OCI-LY7 (cell line): Measurements from ENCODE around the gene BNIP1. TPM values are rescaled to one million over a fixed set of nuclear protein-coding genes. Genes with fewer than 3 reads are reported as not detected.

Experiments used
- BruUV-seq: library from RNA; stranded (reverse); fragments of 400-500 nt; replicated peaks from 2 replicates; lab custom pipeline; 2021; lab: Mats Ljungman, UMichigan
- CTCF ChIA-PET: fragments of 300-600 bp; sonication (Branson Sonifier 250); formaldehyde crosslinking; loops from one replicate; lab custom pipeline; 2022; ENCODE audit warnings: antibody characterized with exemption; ENCODE audit not compliant: unreplicated experiment; lab: Charles Lee
- POLR2A ChIA-PET: fragments of 300-600 bp; sonication (Branson Sonifier 250); formaldehyde crosslinking; loops from one replicate; lab custom pipeline; 2022; ENCODE audit warnings: antibody characterized with exemption; lab: Charles Lee
- DNase-seq: peaks from one replicate; pipeline ENCODE4 v3.0.0-alpha.2; 2015; ENCODE audit warnings: low spot score
- H2AFZ ChIP-seq: fragments of 200-600 bp; sonication (generic), shearing (Covaris generic); 2 replicates; pipeline ENCODE4 v1.6.1; 2014; ENCODE audit warnings: mild to moderate bottlenecking, antibody characterized with exemption, low read length, moderate library complexity
- H3K27ac ChIP-seq: fragments of 200-600 bp; sonication (generic); 2 replicates; pipeline ENCODE4 v1.5.1; 2014; ENCODE audit warnings: mixed run types, low read depth, mild to moderate bottlenecking, moderate library complexity, low read length, inconsistent platforms; ENCODE audit not compliant: poor library complexity, severe bottlenecking
- H3K36me3 ChIP-seq: fragments of 200-600 bp; sonication (generic); 2 replicates; pipeline ENCODE4 v1.6.1; 2014; ENCODE audit warnings: mild to moderate bottlenecking, antibody characterized with exemption, low read length, moderate library complexity, mixed read lengths; ENCODE audit not compliant: insufficient read depth
- H3K4me1 ChIP-seq: fragments of 200-600 bp; sonication (generic); 2 replicates; pipeline ENCODE4 v1.5.1; 2014; ENCODE audit warnings: mild to moderate bottlenecking, low read length; ENCODE audit not compliant: insufficient read depth, poor library complexity, severe bottlenecking
- H3K4me2 ChIP-seq: fragments of 200-600 bp; sonication (generic); 2 replicates; pipeline ENCODE4 v1.6.1; 2014; ENCODE audit warnings: mild to moderate bottlenecking, low read length
- H3K4me3 ChIP-seq: fragments of 200-600 bp; sonication (generic); 2 replicates; pipeline ENCODE4 v1.5.1; 2014; ENCODE audit warnings: mild to moderate bottlenecking, low read depth, low read length; ENCODE audit not compliant: poor library complexity, severe bottlenecking
- H3K79me2 ChIP-seq: fragments of 200-600 bp; sonication (generic); 2 replicates; pipeline ENCODE4 v1.6.1; 2016; ENCODE audit warnings: low read depth, mild to moderate bottlenecking, low read length, moderate library complexity, mixed read lengths; ENCODE audit not compliant: insufficient read depth
- H3K9me2 ChIP-seq: fragments of 200-600 bp; sonication (generic); 2 replicates; pipeline ENCODE4 v1.6.1; 2016; ENCODE audit warnings: mild to moderate bottlenecking, low read length, mixed read lengths; ENCODE audit not compliant: insufficient read depth
- H3K9me3 ChIP-seq: fragments of 200-600 bp; sonication (generic); 2 replicates; pipeline ENCODE4 v1.6.1; 2014; ENCODE audit warnings: mild to moderate bottlenecking, mixed run types, low read length, mixed read lengths
- H4K20me1 ChIP-seq: fragments of 200-600 bp; sonication (generic); 2 replicates; pipeline ENCODE4 v1.6.1; 2014; ENCODE audit warnings: mild to moderate bottlenecking, antibody characterized with exemption, low read length, moderate library complexity, mixed read lengths; ENCODE audit not compliant: insufficient read depth
- EZH2phosphoT487 ChIP-seq: fragments of 200-600 bp; sonication (generic); IDR thresholded peaks from 2 replicates; pipeline ENCODE4 v1.6.1; 2018; ENCODE audit warnings: low read depth, borderline replicate concordance, mild to moderate bottlenecking, mixed run types, antibody characterized with exemption, low read length, moderate library complexity, mixed read lengths
- intact Hi-C: fragments of 100-400 bp; cut with micrococcal nuclease; formaldehyde crosslinking; loops from one replicate; pipeline ENCODE4 v1.10.0; 2022; ENCODE audit not compliant: unreplicated experiment
- total RNA-seq, 2 experiments: library from RNA; depleted of rRNA in 1 of 2; stranded (reverse); fragments of >200 nt in 1 of 2; shearing (Covaris generic) in 1 of 2; gene quantifications; 2 replicates each; pipeline ENCODE4 v1.2.3, GENCODE V29; 2014 to 2022
- TF ChIP-seq, protein P1 (sequence below): fragments of 200-600 bp; sonication (generic); conservative IDR thresholded peaks from 2 replicates; pipeline ENCODE4 v1.5.1; 2014; ENCODE audit warnings: mild to moderate bottlenecking, antibody characterized with exemption, low read length, moderate library complexity, mixed read lengths

The BNIP1 gene
- total RNA-seq, 2 experiments from 2014 or later: 16.8 to 23.1 TPM

GRCh38 chr5:173172166-173172565 is 27.8 kb downstream of the BNIP1 start:
- Histone ChIP-seq H3K4me2 (no peak overlapping the region), H3K9me3 (no peaks in the 10 kb centered on the region), H3K36me3 (no peaks in the 10 kb centered on the region), H3K9me2 (no peaks in the 10 kb centered on the region), H3K4me3 (no peak overlapping the region), H3K4me1 (no peaks in the 10 kb centered on the region), H3K79me2 (no peaks in the 10 kb centered on the region), H2AFZ (no peak overlapping the region), H3K27ac (no peak overlapping the region), H4K20me1 (no peaks in the 10 kb centered on the region)
- BruUV-seq: no TSS peak
- TF ChIP-seq EZH2phosphoT487: no peak
- TF ChIP-seq, protein P1, sequence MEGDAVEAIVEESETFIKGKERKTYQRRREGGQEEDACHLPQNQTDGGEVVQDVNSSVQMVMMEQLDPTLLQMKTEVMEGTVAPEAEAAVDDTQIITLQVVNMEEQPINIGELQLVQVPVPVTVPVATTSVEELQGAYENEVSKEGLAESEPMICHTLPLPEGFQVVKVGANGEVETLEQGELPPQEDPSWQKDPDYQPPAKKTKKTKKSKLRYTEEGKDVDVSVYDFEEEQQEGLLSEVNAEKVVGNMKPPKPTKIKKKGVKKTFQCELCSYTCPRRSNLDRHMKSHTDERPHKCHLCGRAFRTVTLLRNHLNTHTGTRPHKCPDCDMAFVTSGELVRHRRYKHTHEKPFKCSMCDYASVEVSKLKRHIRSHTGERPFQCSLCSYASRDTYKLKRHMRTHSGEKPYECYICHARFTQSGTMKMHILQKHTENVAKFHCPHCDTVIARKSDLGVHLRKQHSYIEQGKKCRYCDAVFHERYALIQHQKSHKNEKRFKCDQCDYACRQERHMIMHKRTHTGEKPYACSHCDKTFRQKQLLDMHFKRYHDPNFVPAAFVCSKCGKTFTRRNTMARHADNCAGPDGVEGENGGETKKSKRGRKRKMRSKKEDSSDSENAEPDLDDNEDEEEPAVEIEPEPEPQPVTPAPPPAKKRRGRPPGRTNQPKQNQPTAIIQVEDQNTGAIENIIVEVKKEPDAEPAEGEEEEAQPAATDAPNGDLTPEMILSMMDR: no peak
- intact Hi-C loops: no loop called here
- ChIA-PET POLR2A (interaction anchor here (0.6 kb wide), 1 partner anchor 874 kb away, joined by 3 read pairs; no protein-coding TSS in a partner anchor), CTCF (no interaction called here)
- no peak for DNase-seq

DNA sequence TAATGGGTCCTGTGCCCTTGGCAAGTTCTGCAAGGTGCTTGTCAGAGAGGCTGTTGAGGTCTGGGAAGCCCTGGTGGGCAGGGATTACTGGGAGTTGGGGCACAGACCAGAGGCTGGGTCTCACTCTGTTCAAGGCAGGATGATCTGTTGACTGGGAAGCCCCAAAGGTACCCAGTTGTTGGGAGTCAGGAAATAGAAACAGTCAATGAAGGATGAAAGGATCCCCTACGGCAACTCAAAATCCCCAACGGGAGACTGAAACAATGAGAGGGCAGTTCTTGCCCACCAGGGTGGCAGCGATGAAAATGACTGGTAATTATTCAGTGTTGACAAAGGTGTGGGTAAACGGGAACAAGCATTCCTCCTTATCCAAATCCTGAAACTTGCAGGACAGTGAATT is 31.2 kb downstream of the BNIP1 start:
- intact Hi-C loops: no loop called here
- BruUV-seq: no TSS peak
- CTCF ChIA-PET: no interaction called here
- H3K9me3 ChIP-seq: no peaks in the 10 kb centered on the region
- H3K27ac ChIP-seq: no peak overlapping the region
- H3K79me2 ChIP-seq: no peaks in the 10 kb centered on the region
- TF ChIP-seq, protein P1: no peak
- TF ChIP-seq EZH2phosphoT487: no peak
- H4K20me1 ChIP-seq: no peaks in the 10 kb centered on the region
- POLR2A ChIA-PET: no interaction called here
- H3K36me3 ChIP-seq: no peaks in the 10 kb centered on the region
- H2AFZ ChIP-seq: no peak overlapping the region
- DNase-seq: no peak
- H3K4me2 ChIP-seq: no peak overlapping the region
- no peak overlapping the region for H3K4me3 ChIP-seq
- H3K9me2 ChIP-seq: no peaks in the 10 kb centered on the region
- no peaks in the 10 kb centered on the region for H3K4me1 ChIP-seq

GRCh38 chr5:173178369-173178910 is 34.1 kb downstream of the BNIP1 start:
- Histone ChIP-seq H3K9me3 (no peaks in the 10 kb centered on the region), H3K4me3 (no peak overlapping the region), H2AFZ (no peak overlapping the region), H3K4me2 (no peak overlapping the region), H3K9me2 (no peaks in the 10 kb centered on the region), H3K79me2 (no peaks in the 10 kb centered on the region), H3K27ac (no peak overlapping the region), H4K20me1 (no peaks in the 10 kb centered on the region), H3K36me3 (no peaks in the 10 kb centered on the region), H3K4me1 (no peaks in the 10 kb centered on the region)
- intact Hi-C loops: no loop called here
- no peak for TF ChIP-seq EZH2phosphoT487
- TF ChIP-seq, protein P1: no peak
- CTCF ChIA-PET: no interaction called here
- no peak for DNase-seq
- POLR2A ChIA-PET: interaction anchor here (0.6 kb wide), 1 partner anchor 1063 kb away, joined by 3 read pairs; no protein-coding TSS in a partner anchor
- no TSS peak for BruUV-seq
